ENCODE measurements around the gene MRPL28.
"Not testable (repeated sequence)": the region's sequence is repeated elsewhere in the genome, so short reads cannot be mapped to it uniquely, and the experiment has no call there.

The MRPL28 gene

GRCh38 chr16:370443-370842 lies at the start of gene MRPL28:
Gene MRPL28 (minus strand): TSS chr16:370538. CDS start chr16:370218, 320 bp downstream.
- in situ Hi-C loops (cut with HindIII; ENCODE audit: low pct_ligation_motif_present, low pct_unique_long_range_greater_than_20kb, low sequenced_read_pairs) = no loop called here
- DNase-seq = peak; percentile 97

GRCh38 chr16:415170-415498 lies 44.8 kb upstream of the MRPL28 start:
- DNase-seq; in situ Hi-C loops (cut with HindIII; ENCODE audit: low pct_ligation_motif_present, low pct_unique_long_range_greater_than_20kb, low sequenced_read_pairs): not testable (repeated sequence)

GRCh38 chr16:414395-415169 lies 44.2 kb upstream of the MRPL28 start:
- in situ Hi-C loops (cut with HindIII; ENCODE audit: low pct_ligation_motif_present, low pct_unique_long_range_greater_than_20kb, low sequenced_read_pairs) = no loop called here
- DNase-seq = no peak

- no peak for DNase-seq
- in situ Hi-C loops (cut with HindIII; ENCODE audit: low pct_ligation_motif_present, low pct_unique_long_range_greater_than_20kb, low sequenced_read_pairs) = no loop called here
Observed at GRCh38 chr16:411576-412265, 41.4 kb upstream of the MRPL28 start.

GRCh38 chr16:410516-411178 lies 40.3 kb upstream of the MRPL28 start:
- in situ Hi-C loops (cut with HindIII; ENCODE audit: low pct_ligation_motif_present, low pct_unique_long_range_greater_than_20kb, low sequenced_read_pairs) = no loop called here
- no peak for DNase-seq

- no peak for DNase-seq
- in situ Hi-C loops (cut with HindIII; ENCODE audit: low pct_ligation_motif_present, low pct_unique_long_range_greater_than_20kb, low sequenced_read_pairs) = no loop called here
Observed at GRCh38 chr16:407253-407652, 36.9 kb upstream of the MRPL28 start.

- in situ Hi-C loops (cut with HindIII; ENCODE audit: low pct_ligation_motif_present, low pct_unique_long_range_greater_than_20kb, low sequenced_read_pairs) = no loop called here
- DNase-seq = no peak
Observed at GRCh38 chr16:405548-406506, 35.5 kb upstream of the MRPL28 start.

- no peak for DNase-seq
- in situ Hi-C loops (cut with HindIII; ENCODE audit: low pct_ligation_motif_present, low pct_unique_long_range_greater_than_20kb, low sequenced_read_pairs) = no loop called here
Observed at GRCh38 chr16:404971-405486, 34.7 kb upstream of the MRPL28 start.

GRCh38 chr16:401468-402348 lies 31.4 kb upstream of the MRPL28 start, which contains the start of gene DECR2:
Gene DECR2 (plus strand): TSS chr16:401885. CDS start chr16:401964, 79 bp downstream.
- DNase-seq = peak; percentile 90
- in situ Hi-C loops (cut with HindIII; ENCODE audit: low pct_ligation_motif_present, low pct_unique_long_range_greater_than_20kb, low sequenced_read_pairs) = no loop called here

- DNase-seq = no peak
- in situ Hi-C loops (cut with HindIII; ENCODE audit: low pct_ligation_motif_present, low pct_unique_long_range_greater_than_20kb, low sequenced_read_pairs) = no loop called here
Observed at GRCh38 chr16:400061-400591, 29.8 kb upstream of the MRPL28 start.

GRCh38 chr16:399340-400019 lies 29.1 kb upstream of the MRPL28 start:
- in situ Hi-C loops (cut with HindIII; ENCODE audit: low pct_ligation_motif_present, low pct_unique_long_range_greater_than_20kb, low sequenced_read_pairs) = no loop called here
- DNase-seq = no peak

- DNase-seq = no peak
- in situ Hi-C loops (cut with HindIII; ENCODE audit: low pct_ligation_motif_present, low pct_unique_long_range_greater_than_20kb, low sequenced_read_pairs) = no loop called here
Observed at GRCh38 chr16:398561-399339, 28.4 kb upstream of the MRPL28 start.

- in situ Hi-C loops (cut with HindIII; ENCODE audit: low pct_ligation_motif_present, low pct_unique_long_range_greater_than_20kb, low sequenced_read_pairs) = no loop called here
- DNase-seq = peak; percentile 67
Observed at GRCh38 chr16:397736-398332, 27.5 kb upstream of the MRPL28 start.

- in situ Hi-C loops (cut with HindIII; ENCODE audit: low pct_ligation_motif_present, low pct_unique_long_range_greater_than_20kb, low sequenced_read_pairs) = no loop called here
Observed at GRCh38 chr16:397135-397661, 26.9 kb upstream of the MRPL28 start, which contains the start of gene NME4. Gene NME4 (plus strand): TSS chr16:397199. CDS start chr16:397223, 24 bp downstream.

GRCh38 chr16:396605-397004 lies 26.3 kb upstream of the MRPL28 start:
- peak; percentile 50 for DNase-seq

More at GRCh38 chr16:397135-397661, 26.9 kb upstream of the MRPL28 start, which contains the start of gene NME4:
- peak; percentile 41 for DNase-seq

More at GRCh38 chr16:396605-397004, 26.3 kb upstream of the MRPL28 start:
- in situ Hi-C loops (cut with HindIII; ENCODE audit: low pct_ligation_motif_present, low pct_unique_long_range_greater_than_20kb, low sequenced_read_pairs) = no loop called here

Data from ACHN (cell line).